ENCODE results near the gene UCK2.

GRCh38 chr1:165857046-165857801 is 29.8 kb downstream of the UCK2 start:
- TF ChIP-seq ESRRG (CRISPR knock-in tag; IDR thresholded peaks at IDR 0.05): no peak
- no peak for TF ChIP-seq TOX (CRISPR knock-in tag; IDR thresholded peaks at IDR 0.05; ENCODE audit: borderline replicate concordance)
- no peak for TF ChIP-seq ZFP30 (CRISPR knock-in tag; IDR thresholded peaks at IDR 0.05)
- no peak for TF ChIP-seq RARB (CRISPR knock-in tag; IDR thresholded peaks at IDR 0.05)
- TF ChIP-seq ZNF8 (CRISPR knock-in tag; IDR thresholded peaks at IDR 0.05): no peak
- no peak for TF ChIP-seq ZC3H10 (CRISPR knock-in tag; IDR thresholded peaks at IDR 0.05)
- TF ChIP-seq BACH2 (CRISPR knock-in tag; IDR thresholded peaks at IDR 0.05; ENCODE audit: borderline replicate concordance): no peak
- TF ChIP-seq TCF4 (CRISPR knock-in tag; IDR thresholded peaks at IDR 0.05; ENCODE audit: borderline replicate concordance): no peak
- TF ChIP-seq PATZ1 (CRISPR knock-in tag; IDR thresholded peaks at IDR 0.05; ENCODE audit: borderline replicate concordance): no peak
- no peak for TF ChIP-seq ARNTL (CRISPR knock-in tag; IDR thresholded peaks at IDR 0.05; ENCODE audit: borderline replicate concordance, low read depth)
- TF ChIP-seq OSR1 (CRISPR knock-in tag; IDR thresholded peaks at IDR 0.05): no peak
- TF ChIP-seq CSDC2 (CRISPR knock-in tag; IDR thresholded peaks at IDR 0.05): no peak
- TF ChIP-seq ZFP3 (CRISPR knock-in tag; IDR thresholded peaks at IDR 0.05): no peak
- TF ChIP-seq, protein P1, sequence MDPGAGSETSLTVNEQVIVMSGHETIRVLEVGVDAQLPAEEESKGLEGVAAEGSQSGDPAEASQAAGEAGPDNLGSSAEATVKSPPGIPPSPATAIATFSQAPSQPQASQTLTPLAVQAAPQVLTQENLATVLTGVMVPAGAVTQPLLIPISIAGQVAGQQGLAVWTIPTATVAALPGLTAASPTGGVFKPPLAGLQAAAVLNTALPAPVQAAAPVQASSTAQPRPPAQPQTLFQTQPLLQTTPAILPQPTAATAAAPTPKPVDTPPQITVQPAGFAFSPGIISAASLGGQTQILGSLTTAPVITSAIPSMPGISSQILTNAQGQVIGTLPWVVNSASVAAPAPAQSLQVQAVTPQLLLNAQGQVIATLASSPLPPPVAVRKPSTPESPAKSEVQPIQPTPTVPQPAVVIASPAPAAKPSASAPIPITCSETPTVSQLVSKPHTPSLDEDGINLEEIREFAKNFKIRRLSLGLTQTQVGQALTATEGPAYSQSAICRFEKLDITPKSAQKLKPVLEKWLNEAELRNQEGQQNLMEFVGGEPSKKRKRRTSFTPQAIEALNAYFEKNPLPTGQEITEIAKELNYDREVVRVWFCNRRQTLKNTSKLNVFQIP (CRISPR knock-in tag; IDR thresholded peaks at IDR 0.05; ENCODE audit: borderline replicate concordance, low read depth): no peak
